ENCODE results near the gene APRT.

APRT gene

DNA sequence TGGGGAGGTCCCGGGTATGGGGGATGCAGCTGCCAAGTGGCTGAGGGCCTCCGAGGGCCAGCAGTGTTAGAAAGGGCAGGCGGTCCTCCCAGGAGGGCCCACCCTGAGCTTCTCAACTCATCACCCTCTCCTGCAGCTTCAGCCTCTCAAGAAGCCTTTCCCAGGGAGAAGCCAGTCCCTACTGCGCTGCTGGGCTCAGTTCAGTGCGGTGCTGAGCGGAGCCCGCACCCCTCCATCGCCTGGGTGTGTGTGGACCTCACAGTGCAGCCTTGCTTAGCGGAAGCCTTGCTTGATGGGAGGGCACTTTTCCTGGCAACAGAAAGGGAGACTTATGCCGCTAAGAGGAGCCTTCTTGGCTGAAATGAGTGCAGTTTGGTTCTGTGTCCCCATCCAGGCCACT lies 3.5 kb upstream of the APRT start:
- H3K4me2 ChIP-seq (ENCODE audit: low read length): no peak overlapping the region
- no peak overlapping the region for H3K56ac ChIP-seq (ENCODE audit: low read length)
- no peak for DNase-seq
- no peak overlapping the region for H2BK5ac ChIP-seq (ENCODE audit: low read length)
- H3K23ac ChIP-seq (ENCODE audit: low read length): no peak overlapping the region
- H3K79me1 ChIP-seq (ENCODE audit: low read length): peaks cover 3% of the 10 kb centered on the region
- H3K4me1 ChIP-seq (ENCODE audit: control insufficient read depth, low read depth, low read length): no peaks in the 10 kb centered on the region
- H3K18ac ChIP-seq (ENCODE audit: low read length): no peak overlapping the region
- no peaks in the 10 kb centered on the region for H3K27me3 ChIP-seq (ENCODE audit: insufficient read depth, low read length, poor library complexity)
- no CpG with 5 or more reads among the region's 10 CpGs for whole genome bisulfite sequencing (ENCODE audit: extremely low coverage, insufficient coverage, low lambda C conversion rate)
- H3K9ac ChIP-seq (ENCODE audit: low read length): no peak overlapping the region
- H3K36me3 ChIP-seq (ENCODE audit: control insufficient read depth, insufficient read depth, low read length): no peaks in the 10 kb centered on the region
- H2BK120ac ChIP-seq (ENCODE audit: low read depth, low read length): no peak overlapping the region
- H3K4ac ChIP-seq (ENCODE audit: low read depth, low read length): no peak overlapping the region
- peaks cover 14% of the 10 kb centered on the region for H3K79me2 ChIP-seq (ENCODE audit: control insufficient read depth, insufficient read depth, low read length)
- no peak overlapping the region for H4K5ac ChIP-seq (ENCODE audit: low read length)
- H4K8ac ChIP-seq (ENCODE audit: low read depth, low read length): no peak overlapping the region
- no peak overlapping the region for H3K27ac ChIP-seq (ENCODE audit: low read depth, low read length)
- no peak overlapping the region for H2BK15ac ChIP-seq (replicated peaks; ENCODE audit: low read depth)
- no peak overlapping the region for H2AK5ac ChIP-seq (ENCODE audit: low read length)
- H3K4me3 ChIP-seq (ENCODE audit: low read length): no peak overlapping the region

DNA sequence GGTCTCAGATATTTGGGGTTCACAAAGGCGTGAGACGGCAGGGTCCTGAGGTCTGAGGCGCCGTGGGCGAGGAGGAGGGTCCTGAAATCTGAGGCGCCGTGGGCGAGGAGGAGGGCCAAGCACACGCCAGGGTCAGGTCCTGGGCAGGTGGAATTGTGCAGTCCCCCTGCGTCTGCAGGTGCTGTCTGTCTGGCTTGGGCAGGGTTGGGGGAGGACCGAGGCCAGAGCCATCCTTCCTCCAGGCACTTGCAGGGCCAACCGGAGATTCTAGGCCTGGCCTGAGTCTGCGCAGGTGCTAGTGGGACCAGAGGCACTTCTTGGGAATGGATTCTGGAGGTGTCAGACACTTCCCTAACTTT lies 2.4 kb upstream of the APRT start:
- Histone ChIP-seq H3K27ac (ENCODE audit: low read depth, low read length) (no peak overlapping the region), H3K79me1 (ENCODE audit: low read length) (peaks cover 5% of the 10 kb centered on the region), H3K56ac (ENCODE audit: low read length) (no peak overlapping the region), H3K36me3 (ENCODE audit: control insufficient read depth, insufficient read depth, low read length) (peaks cover 2% of the 10 kb centered on the region), H2AK5ac (ENCODE audit: low read length) (no peak overlapping the region), H2BK120ac (ENCODE audit: low read depth, low read length) (no peak overlapping the region), H3K18ac (ENCODE audit: low read length) (no peak overlapping the region), H3K4me3 (ENCODE audit: low read length) (no peak overlapping the region), H3K9ac (ENCODE audit: low read length) (no peak overlapping the region), H4K5ac (ENCODE audit: low read length) (no peak overlapping the region), H3K79me2 (ENCODE audit: control insufficient read depth, insufficient read depth, low read length) (peaks cover 19% of the 10 kb centered on the region), H4K8ac (ENCODE audit: low read depth, low read length) (no peak overlapping the region), H3K4me1 (ENCODE audit: control insufficient read depth, low read depth, low read length) (no peaks in the 10 kb centered on the region), H3K4me2 (ENCODE audit: low read length) (no peak overlapping the region), H3K4ac (ENCODE audit: low read depth, low read length) (no peak overlapping the region), H2BK5ac (ENCODE audit: low read length) (no peak overlapping the region), H3K27me3 (ENCODE audit: insufficient read depth, low read length, poor library complexity) (no peaks in the 10 kb centered on the region), H3K23ac (ENCODE audit: low read length) (no peak overlapping the region), H2BK15ac (replicated peaks; ENCODE audit: low read depth) (no peak overlapping the region)
- no CpG with 5 or more reads among the region's 13 CpGs for WGBS (ENCODE audit: extremely low coverage, insufficient coverage, low lambda C conversion rate)
- DNase-seq: no peak

DNA sequence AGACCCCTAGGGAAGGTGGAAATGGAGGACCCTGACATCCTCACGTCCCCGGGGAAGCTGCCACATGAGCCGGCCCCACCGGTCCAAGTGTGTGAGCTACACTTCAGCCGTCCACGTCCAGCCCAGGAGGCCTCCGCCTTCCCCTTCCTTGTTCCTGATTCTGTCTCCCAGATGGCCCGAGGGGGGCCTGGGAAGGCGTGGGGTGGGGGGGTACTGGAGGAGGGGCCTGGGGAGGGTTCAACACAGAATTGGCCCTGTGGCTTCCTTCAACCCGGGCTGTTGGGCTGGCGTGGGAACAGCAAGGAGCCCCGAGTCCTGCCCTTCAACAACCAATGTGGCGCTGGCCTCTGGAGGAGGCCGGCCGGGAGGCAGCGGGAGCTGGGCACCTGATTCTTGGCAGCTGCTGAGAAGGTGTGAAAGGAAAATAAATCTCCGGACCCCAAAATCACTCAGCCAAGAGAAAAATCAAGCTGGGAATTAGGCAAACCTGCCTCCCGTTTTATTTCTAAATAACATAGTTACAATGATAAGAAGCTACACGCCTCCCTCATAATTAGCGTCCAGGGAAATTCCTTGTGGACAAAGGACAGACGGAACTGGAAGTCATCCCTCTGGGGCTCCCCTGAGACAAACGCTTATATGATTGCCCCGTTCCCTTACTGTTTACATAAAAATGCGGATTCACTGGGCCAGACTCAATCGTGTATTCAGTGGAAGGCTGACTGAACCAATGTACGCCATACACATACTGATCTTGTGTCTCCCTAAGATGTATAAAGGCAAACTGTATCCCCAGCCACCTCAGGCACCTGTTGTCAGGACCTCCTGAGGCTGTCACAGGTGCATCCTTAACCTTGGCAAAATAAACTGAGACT lies 1.8 kb upstream of the APRT start:
- Histone ChIP-seq H3K36me3 (ENCODE audit: control insufficient read depth, insufficient read depth, low read length) (peaks cover 4% of the 10 kb centered on the region), H4K8ac (ENCODE audit: low read depth, low read length) (no peak overlapping the region), H3K27ac (ENCODE audit: low read depth, low read length) (no peak overlapping the region), H2BK15ac (replicated peaks; ENCODE audit: low read depth) (no peak overlapping the region), H3K79me1 (ENCODE audit: low read length) (peaks cover 5% of the 10 kb centered on the region), H3K27me3 (ENCODE audit: insufficient read depth, low read length, poor library complexity) (no peaks in the 10 kb centered on the region), H3K4me1 (ENCODE audit: control insufficient read depth, low read depth, low read length) (no peaks in the 10 kb centered on the region), H3K23ac (ENCODE audit: low read length) (no peak overlapping the region), H3K4ac (ENCODE audit: low read depth, low read length) (peak overlapping the region; percentile 40), H4K5ac (ENCODE audit: low read length) (no peak overlapping the region), H3K18ac (ENCODE audit: low read length) (no peak overlapping the region), H3K4me3 (ENCODE audit: low read length) (no peak overlapping the region), H3K4me2 (ENCODE audit: low read length) (no peak overlapping the region), H2BK5ac (ENCODE audit: low read length) (no peak overlapping the region), H2BK120ac (ENCODE audit: low read depth, low read length) (no peak overlapping the region), H3K79me2 (ENCODE audit: control insufficient read depth, insufficient read depth, low read length) (peaks cover 19% of the 10 kb centered on the region), H3K56ac (ENCODE audit: low read length) (peak overlapping the region; percentile 67), H2AK5ac (ENCODE audit: low read length) (no peak overlapping the region), H3K9ac (ENCODE audit: low read length) (no peak overlapping the region)
- WGBS (ENCODE audit: extremely low coverage, insufficient coverage, low lambda C conversion rate): no CpG with 5 or more reads among the region's 26 CpGs
- no peak for DNase-seq

DNA sequence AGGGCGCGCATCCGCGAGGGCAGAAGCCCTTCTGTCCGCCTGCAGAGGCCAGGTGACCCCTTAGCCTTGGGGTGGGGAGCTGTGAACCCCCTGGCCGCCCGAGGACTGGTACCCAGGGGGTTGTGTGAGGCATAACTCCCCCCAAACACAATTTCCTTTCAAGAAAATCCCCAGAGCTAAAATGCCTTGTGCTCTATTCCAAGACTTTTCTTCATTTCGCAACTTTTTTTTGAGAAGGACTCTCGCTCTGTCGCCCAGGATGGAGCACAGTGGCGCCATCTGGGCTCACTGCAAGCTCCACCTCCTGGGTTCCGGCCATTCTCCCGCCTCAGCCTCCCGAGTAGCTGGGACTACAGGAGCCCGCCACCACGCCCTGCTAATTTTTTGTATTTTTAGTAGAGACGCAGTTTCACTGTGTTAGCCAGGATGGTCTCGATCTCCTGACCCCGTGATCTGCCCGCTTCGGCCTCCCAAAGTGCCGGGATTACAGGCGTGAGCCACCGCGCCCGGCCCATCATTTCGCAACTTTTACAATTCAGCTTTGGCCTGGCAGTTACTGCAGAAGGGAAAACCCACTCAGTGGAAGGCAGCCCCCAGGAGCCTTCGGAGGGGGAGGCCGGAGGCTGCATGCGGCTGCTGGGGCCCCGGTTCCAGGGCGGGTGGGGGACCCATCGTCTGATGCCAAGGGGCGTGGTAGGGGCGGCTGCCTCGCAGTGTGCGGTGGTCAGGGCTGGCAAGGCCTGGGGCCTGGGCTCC lies 963 bp upstream of the APRT start:
- Histone ChIP-seq H3K27me3 (ENCODE audit: insufficient read depth, low read length, poor library complexity) (no peaks in the 10 kb centered on the region), H3K27ac (ENCODE audit: low read depth, low read length) (peak overlapping the region; percentile 98), H3K23ac (ENCODE audit: low read length) (no peak overlapping the region), H3K4me1 (ENCODE audit: control insufficient read depth, low read depth, low read length) (no peaks in the 10 kb centered on the region), H3K79me1 (ENCODE audit: low read length) (peaks cover 5% of the 10 kb centered on the region), H3K9ac (ENCODE audit: low read length) (peak overlapping the region; percentile 96), H3K56ac (ENCODE audit: low read length) (peak overlapping the region; percentile 99), H3K36me3 (ENCODE audit: control insufficient read depth, insufficient read depth, low read length) (peaks cover 6% of the 10 kb centered on the region), H2AK5ac (ENCODE audit: low read length) (no peak overlapping the region), H3K4me3 (ENCODE audit: low read length) (no peak overlapping the region), H2BK120ac (ENCODE audit: low read depth, low read length) (no peak overlapping the region), H3K79me2 (ENCODE audit: control insufficient read depth, insufficient read depth, low read length) (peaks cover 19% of the 10 kb centered on the region), H3K4me2 (ENCODE audit: low read length) (peak overlapping the region; percentile 59), H2BK5ac (ENCODE audit: low read length) (no peak overlapping the region), H4K8ac (ENCODE audit: low read depth, low read length) (no peak overlapping the region), H3K18ac (ENCODE audit: low read length) (peak overlapping the region; percentile 93), H3K4ac (ENCODE audit: low read depth, low read length) (peak overlapping the region; percentile 40), H2BK15ac (replicated peaks; ENCODE audit: low read depth) (no peak overlapping the region), H4K5ac (ENCODE audit: low read length) (no peak overlapping the region)
- no CpG with 5 or more reads among the region's 37 CpGs for WGBS (ENCODE audit: extremely low coverage, insufficient coverage, low lambda C conversion rate)
- DNase-seq: peak; percentile 83

DNA sequence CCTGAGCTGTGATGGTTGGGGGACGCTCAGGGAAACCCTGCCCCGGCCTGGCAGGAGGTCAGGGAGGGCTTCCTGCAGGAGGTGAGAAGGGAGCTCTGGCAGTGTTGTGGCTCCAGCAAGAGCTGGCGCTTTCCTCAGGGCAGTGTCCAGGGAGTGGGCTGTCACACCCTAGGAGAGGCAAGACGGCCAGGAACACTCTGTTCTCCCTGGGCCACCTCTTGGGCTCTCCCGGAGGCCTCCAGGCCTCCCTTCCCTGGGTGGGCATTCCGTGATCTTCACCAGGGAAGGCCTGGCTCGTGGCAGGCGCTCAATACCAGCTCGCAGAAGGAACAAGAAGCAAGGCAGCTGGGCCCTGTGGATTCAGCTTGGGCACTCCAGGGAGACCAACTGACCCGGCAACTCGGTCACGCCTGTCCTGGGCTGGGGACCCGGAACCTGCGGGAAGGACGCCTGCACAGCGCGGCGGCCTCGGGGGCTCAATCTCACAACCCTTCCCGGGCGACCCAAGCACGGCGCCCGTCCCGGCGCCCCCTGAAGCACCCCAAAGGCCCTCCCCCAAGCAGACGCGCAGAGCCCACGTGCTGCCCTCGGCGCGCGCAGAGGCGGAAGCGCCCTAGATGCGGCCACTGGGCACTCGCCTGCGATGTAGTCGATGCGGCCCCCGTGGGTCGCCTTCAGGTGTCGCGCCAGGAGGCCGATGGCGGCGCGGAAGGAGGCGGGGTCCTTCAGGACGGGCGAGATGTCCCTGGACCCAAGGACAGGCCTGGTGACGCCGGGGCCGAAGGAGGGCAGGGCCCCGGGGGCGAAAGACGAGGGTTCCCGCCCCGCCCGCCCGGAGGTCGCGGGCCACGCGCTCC lies 588 bp downstream of the APRT start:
- H3K4me1 ChIP-seq (ENCODE audit: control insufficient read depth, low read depth, low read length): no peaks in the 10 kb centered on the region
- H3K9ac ChIP-seq (ENCODE audit: low read length): peak overlapping the region; percentile 97

More for the DNA sequence above, 588 bp downstream of the APRT start:
- Histone ChIP-seq H4K8ac (ENCODE audit: low read depth, low read length) (no peak overlapping the region), H3K56ac (ENCODE audit: low read length) (peak overlapping the region; percentile 97), H3K4me3 (ENCODE audit: low read length) (peak overlapping the region; percentile 90), H3K27ac (ENCODE audit: low read depth, low read length) (peak overlapping the region; percentile 7), H2BK15ac (replicated peaks; ENCODE audit: low read depth) (no peak overlapping the region), H3K23ac (ENCODE audit: low read length) (peak overlapping the region; percentile 97), H3K18ac (ENCODE audit: low read length) (peak overlapping the region; percentile 85), H3K4ac (ENCODE audit: low read depth, low read length) (peak overlapping the region; percentile 62), H4K5ac (ENCODE audit: low read length) (no peak overlapping the region), H3K79me1 (ENCODE audit: low read length) (peaks cover 6% of the 10 kb centered on the region), H2BK5ac (ENCODE audit: low read length) (peak overlapping the region; percentile 87), H3K27me3 (ENCODE audit: insufficient read depth, low read length, poor library complexity) (no peaks in the 10 kb centered on the region), H3K79me2 (ENCODE audit: control insufficient read depth, insufficient read depth, low read length) (peaks cover 19% of the 10 kb centered on the region), H3K4me2 (ENCODE audit: low read length) (peak overlapping the region; percentile 98), H3K36me3 (ENCODE audit: control insufficient read depth, insufficient read depth, low read length) (peaks cover 20% of the 10 kb centered on the region), H2BK120ac (ENCODE audit: low read depth, low read length) (peak overlapping the region; percentile 39), H2AK5ac (ENCODE audit: low read length) (peak overlapping the region; percentile 74)
- no CpG with 5 or more reads among the region's 65 CpGs for WGBS (ENCODE audit: extremely low coverage, insufficient coverage, low lambda C conversion rate)
- DNase-seq: peak; percentile 57

Data from mesendoderm (in vitro differentiated cells).